ENCODE measurements around the gene INPP4B.

DNA sequence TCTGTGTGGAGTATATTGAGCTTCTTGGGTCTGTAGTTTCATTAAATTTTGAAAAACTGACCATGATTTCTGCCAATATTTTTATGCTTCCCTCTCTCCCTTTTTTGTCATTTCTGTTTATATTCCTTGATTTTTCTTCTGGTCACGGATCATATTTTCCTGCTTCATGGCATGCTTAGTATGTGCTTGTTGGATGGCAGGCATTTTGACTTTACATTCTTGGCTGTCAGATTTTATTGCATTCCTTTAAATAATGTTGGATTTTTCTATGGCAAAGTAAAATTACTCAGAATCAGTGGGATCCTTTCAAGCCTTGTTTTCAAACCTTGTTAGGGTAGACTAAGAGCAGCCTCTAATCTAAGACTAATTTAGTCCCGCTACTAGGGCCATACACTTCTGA lies 677.9 kb downstream of the INPP4B start:
- TF ChIP-seq, protein P1, sequence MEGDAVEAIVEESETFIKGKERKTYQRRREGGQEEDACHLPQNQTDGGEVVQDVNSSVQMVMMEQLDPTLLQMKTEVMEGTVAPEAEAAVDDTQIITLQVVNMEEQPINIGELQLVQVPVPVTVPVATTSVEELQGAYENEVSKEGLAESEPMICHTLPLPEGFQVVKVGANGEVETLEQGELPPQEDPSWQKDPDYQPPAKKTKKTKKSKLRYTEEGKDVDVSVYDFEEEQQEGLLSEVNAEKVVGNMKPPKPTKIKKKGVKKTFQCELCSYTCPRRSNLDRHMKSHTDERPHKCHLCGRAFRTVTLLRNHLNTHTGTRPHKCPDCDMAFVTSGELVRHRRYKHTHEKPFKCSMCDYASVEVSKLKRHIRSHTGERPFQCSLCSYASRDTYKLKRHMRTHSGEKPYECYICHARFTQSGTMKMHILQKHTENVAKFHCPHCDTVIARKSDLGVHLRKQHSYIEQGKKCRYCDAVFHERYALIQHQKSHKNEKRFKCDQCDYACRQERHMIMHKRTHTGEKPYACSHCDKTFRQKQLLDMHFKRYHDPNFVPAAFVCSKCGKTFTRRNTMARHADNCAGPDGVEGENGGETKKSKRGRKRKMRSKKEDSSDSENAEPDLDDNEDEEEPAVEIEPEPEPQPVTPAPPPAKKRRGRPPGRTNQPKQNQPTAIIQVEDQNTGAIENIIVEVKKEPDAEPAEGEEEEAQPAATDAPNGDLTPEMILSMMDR (IDR thresholded peaks at IDR 0.05) = no peak
- no peak for TF ChIP-seq POLR2AphosphoS5 (IDR thresholded peaks at IDR 0.05)

Measured in breast epithelium (tissue), 3 donors.